HepG2 (cell line): ENCODE measurements around the gene NIP7. TPM values are rescaled to one million over a fixed set of nuclear protein-coding genes. Genes with fewer than 3 reads are reported as not detected.

Source experiments
- ELF3 ChIP-seq: IDR thresholded peaks from 2 replicates; pipeline ENCODE4 v1.6.1; 2016; ENCODE audit warnings: missing genetic modification reagents, missing compliant biosample characterization
- FOXA1 ChIP-seq, 2 experiments: fragments of 450-650 bp in 1 of 2; sonication (generic) in 1 of 2; formaldehyde crosslinking in 1 of 2; IDR thresholded peaks; 2 replicates each; pipeline versions ENCODE4 v1.4.0 to v1.6.1; 2016 to 2020; ENCODE audit warnings: missing genetic modification reagents in 1 of 2
- HDAC6 ChIP-seq: fragments of 200-600 bp; sonication (generic); IDR thresholded peaks from 2 replicates; pipeline ENCODE4 v1.7.0; 2017; ENCODE audit warnings: mild to moderate bottlenecking, antibody characterized with exemption, low read length, low read depth
- MAFK ChIP-seq, 2 experiments: IDR thresholded peaks in 1 of 2; conservative IDR thresholded peaks in 1 of 2; 2 replicates each; pipeline ENCODE4 v1.6.1; 2011; ENCODE audit warnings: improper control_type of control experiment in 2 of 2, low read length in 2 of 2
- MAZ ChIP-seq, 2 experiments: sonication (generic) in 1 of 2; formaldehyde crosslinking in 1 of 2; IDR thresholded peaks; 2 replicates each; pipeline versions ENCODE4 v1.5.0 to v1.6.1; 2012 to 2020; ENCODE audit warnings: low read depth in 2 of 2, mild to moderate bottlenecking in 2 of 2, borderline replicate concordance in 1 of 2, improper control_type of control experiment in 1 of 2, low read length in 1 of 2, missing genetic modification reagents in 1 of 2, moderate library complexity in 1 of 2
- PPARG ChIP-seq: conservative IDR thresholded peaks from 2 replicates; pipeline ENCODE4 v1.6.1; 2016; ENCODE audit warnings: missing biosample characterization, missing genetic modification reagents
- RBAK ChIP-seq: sonication (generic); formaldehyde crosslinking; IDR thresholded peaks from 2 replicates; pipeline ENCODE4 v1.5.1; 2020; ENCODE audit warnings: mild to moderate bottlenecking, missing genetic modification reagents
- XBP1 ChIP-seq: sonication (generic); formaldehyde crosslinking; IDR thresholded peaks from 2 replicates; pipeline ENCODE4 v1.5.0; 2020; ENCODE audit warnings: missing genetic modification reagents
- YEATS4 ChIP-seq: sonication (generic); formaldehyde crosslinking; IDR thresholded peaks from 2 replicates; pipeline ENCODE4 v1.4.0; 2020; ENCODE audit warnings: missing genetic modification reagents, borderline replicate concordance
- ZBTB8A ChIP-seq: sonication (generic); formaldehyde crosslinking; IDR thresholded peaks from 2 replicates; pipeline ENCODE4 v1.4.0; 2020; ENCODE audit warnings: mild to moderate bottlenecking, low read depth, missing genetic modification reagents, borderline replicate concordance
- ZNF225 ChIP-seq: sonication (generic); formaldehyde crosslinking; IDR thresholded peaks from 2 replicates; pipeline ENCODE4 v1.4.0; 2020; ENCODE audit warnings: mild to moderate bottlenecking, missing genetic modification reagents
- ZNF616 ChIP-seq: sonication (generic); formaldehyde crosslinking; IDR thresholded peaks from 2 replicates; pipeline ENCODE4 v1.5.0; 2020; ENCODE audit warnings: low read depth, mild to moderate bottlenecking, missing genetic modification reagents
- polyA plus RNA-seq, 8 experiments: library from polyadenylated mRNA; depleted of rRNA in 3 of 8; stranded (reverse) in 7 of 8; unstranded in 1 of 8; fragments of >200 nt; fragmentation: Illumina TruSeq in 4 of 8; extraction: Trizol in 4 of 8; gene quantifications; 2 replicates each; pipeline versions ENCODE4 v1.2.1 to v1.2.3, GENCODE V29; 2011 to 2016; ENCODE audit warnings: low read depth in 4 of 8, missing spikeins in 1 of 8, mixed read lengths in 1 of 8; ENCODE audit not compliant: insufficient read depth in 1 of 8
- total RNA-seq, 5 experiments: library from RNA; depleted of rRNA; stranded (reverse); fragments of >200 nt; fragmentation: Illumina TruSeq; extraction: Trizol; gene quantifications; 2 replicates each; pipeline ENCODE4 v1.2.3, GENCODE V29; 2016; ENCODE audit warnings: low read depth in 1 of 5
- TF ChIP-seq, protein P1 (sequence below): sonication (generic); formaldehyde crosslinking; IDR thresholded peaks from 2 replicates; pipeline ENCODE4 v1.5.1; 2020; ENCODE audit warnings: missing genetic modification reagents, mild to moderate bottlenecking, borderline replicate concordance
- TF ChIP-seq, protein P2 (sequence below): IDR thresholded peaks from 2 replicates; pipeline ENCODE4 v1.6.1; 2016; ENCODE audit warnings: missing genetic modification reagents, missing compliant biosample characterization
- TF ChIP-seq, protein P3 (sequence below): sonication (generic); formaldehyde crosslinking; IDR thresholded peaks from 2 replicates; pipeline ENCODE4 v1.5.1; 2020; ENCODE audit warnings: missing genetic modification reagents, mild to moderate bottlenecking, borderline replicate concordance
- TF ChIP-seq, protein P4 (sequence below): sonication (generic); formaldehyde crosslinking; IDR thresholded peaks from 2 replicates; pipeline ENCODE4 v1.4.0; 2020; ENCODE audit warnings: missing genetic modification reagents
- TF ChIP-seq, protein P5 (sequence below): sonication (generic); formaldehyde crosslinking; conservative IDR thresholded peaks from 2 replicates; pipeline ENCODE4 v1.5.0; 2020; ENCODE audit warnings: missing genetic modification reagents

NIP7 gene
- total and polyA plus RNA-seq, 2 of the 13 experiments (the other 11 are each of a cell fraction or from before 2014, with no cell fraction given) = 15.3 to 114 TPM

DNA sequence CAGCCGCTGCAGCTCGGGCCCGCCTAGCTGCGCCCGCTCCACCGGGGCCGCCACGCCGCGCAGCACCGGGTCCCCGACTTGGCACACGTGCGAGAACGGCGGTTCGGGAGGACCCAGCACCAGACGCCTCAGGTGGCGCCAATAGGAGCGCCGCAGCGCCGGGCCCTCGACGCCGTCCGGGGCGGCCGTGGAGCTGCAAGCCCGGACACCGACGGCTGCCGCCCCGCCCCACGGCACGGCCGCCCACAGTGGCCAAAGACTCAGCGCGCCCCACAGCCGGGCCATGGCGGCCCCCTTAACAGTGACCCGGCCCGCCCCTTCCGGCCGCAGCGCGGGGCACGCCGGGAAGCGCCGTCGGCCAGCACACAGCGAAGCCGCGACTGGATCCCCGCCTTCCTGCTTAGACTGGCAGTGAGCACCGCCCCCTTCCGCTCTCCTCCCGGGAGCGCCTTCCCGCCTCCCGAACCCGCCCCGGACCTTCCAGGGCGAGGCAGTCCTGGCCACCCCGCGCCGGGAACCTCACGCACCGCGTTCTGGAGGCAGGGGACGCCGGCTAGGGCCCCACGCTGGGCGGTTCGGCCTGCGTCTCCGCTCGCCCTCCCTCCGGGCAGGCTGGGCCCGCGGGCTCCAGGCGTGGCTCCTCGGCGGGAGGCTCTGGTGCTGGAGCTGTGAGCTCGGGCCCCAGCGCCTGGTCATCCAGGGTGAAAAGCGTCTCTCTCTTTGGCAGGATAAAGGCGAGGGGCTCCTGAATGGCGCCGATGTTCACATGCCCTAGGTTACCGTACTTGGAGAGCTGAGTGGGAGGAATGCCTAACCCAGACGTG lies 9.1 kb upstream of the NIP7 start, which contains the start of gene PDF (continued):
- TF ChIP-seq ELF3 = peak; percentile 95
- TF ChIP-seq, protein P1, sequence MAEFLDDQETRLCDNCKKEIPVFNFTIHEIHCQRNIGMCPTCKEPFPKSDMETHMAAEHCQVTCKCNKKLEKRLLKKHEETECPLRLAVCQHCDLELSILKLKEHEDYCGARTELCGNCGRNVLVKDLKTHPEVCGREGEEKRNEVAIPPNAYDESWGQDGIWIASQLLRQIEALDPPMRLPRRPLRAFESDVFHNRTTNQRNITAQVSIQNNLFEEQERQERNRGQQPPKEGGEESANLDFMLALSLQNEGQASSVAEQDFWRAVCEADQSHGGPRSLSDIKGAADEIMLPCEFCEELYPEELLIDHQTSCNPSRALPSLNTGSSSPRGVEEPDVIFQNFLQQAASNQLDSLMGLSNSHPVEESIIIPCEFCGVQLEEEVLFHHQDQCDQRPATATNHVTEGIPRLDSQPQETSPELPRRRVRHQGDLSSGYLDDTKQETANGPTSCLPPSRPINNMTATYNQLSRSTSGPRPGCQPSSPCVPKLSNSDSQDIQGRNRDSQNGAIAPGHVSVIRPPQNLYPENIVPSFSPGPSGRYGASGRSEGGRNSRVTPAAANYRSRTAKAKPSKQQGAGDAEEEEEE = no peak
- peak; percentile 55; the same call in 1 of the 2 replicates for TF ChIP-seq ZNF616 (CRISPR knock-in tag)
- TF ChIP-seq FOXA1 (IDR thresholded peaks at IDR 0.05) = no peak
- TF ChIP-seq FOXA1 (CRISPR knock-in tag; IDR thresholded peaks at IDR 0.05) = 0 out of 2 replicates have a peak, but pooled peaks have one; percentile 36
- TF ChIP-seq RBAK = no peak; the same call in 1 of the 2 replicates
- TF ChIP-seq, protein P2, sequence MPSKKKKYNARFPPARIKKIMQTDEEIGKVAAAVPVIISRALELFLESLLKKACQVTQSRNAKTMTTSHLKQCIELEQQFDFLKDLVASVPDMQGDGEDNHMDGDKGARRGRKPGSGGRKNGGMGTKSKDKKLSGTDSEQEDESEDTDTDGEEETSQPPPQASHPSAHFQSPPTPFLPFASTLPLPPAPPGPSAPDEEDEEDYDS (CRISPR knock-in tag) = peak; percentile 80; the same call in 1 of the 2 replicates
- no peak for TF ChIP-seq HDAC6
- peak; percentile 95 for TF ChIP-seq YEATS4 (CRISPR knock-in tag)
- peak; percentile 67; the same call in 1 of the 2 replicates for TF ChIP-seq PPARG (CRISPR knock-in tag)
- TF ChIP-seq ZNF225 (CRISPR knock-in tag) = peak; percentile 41; the same call in 1 of the 2 replicates
- TF ChIP-seq MAFK (conservative IDR thresholded peaks at IDR 0.05 in 1 of 2, IDR thresholded peaks at IDR 0.05 in 1 of 2; ENCODE audit: low read length in 2 of 2) = no peak
- TF ChIP-seq XBP1 (CRISPR knock-in tag) = no peak
- TF ChIP-seq, protein P3, sequence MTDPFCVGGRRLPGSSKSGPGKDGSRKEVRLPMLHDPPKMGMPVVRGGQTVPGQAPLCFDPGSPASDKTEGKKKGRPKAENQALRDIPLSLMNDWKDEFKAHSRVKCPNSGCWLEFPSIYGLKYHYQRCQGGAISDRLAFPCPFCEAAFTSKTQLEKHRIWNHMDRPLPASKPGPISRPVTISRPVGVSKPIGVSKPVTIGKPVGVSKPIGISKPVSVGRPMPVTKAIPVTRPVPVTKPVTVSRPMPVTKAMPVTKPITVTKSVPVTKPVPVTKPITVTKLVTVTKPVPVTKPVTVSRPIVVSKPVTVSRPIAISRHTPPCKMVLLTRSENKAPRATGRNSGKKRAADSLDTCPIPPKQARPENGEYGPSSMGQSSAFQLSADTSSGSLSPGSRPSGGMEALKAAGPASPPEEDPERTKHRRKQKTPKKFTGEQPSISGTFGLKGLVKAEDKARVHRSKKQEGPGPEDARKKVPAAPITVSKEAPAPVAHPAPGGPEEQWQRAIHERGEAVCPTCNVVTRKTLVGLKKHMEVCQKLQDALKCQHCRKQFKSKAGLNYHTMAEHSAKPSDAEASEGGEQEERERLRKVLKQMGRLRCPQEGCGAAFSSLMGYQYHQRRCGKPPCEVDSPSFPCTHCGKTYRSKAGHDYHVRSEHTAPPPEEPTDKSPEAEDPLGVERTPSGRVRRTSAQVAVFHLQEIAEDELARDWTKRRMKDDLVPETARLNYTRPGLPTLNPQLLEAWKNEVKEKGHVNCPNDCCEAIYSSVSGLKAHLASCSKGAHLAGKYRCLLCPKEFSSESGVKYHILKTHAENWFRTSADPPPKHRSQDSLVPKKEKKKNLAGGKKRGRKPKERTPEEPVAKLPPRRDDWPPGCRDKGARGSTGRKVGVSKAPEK (CRISPR knock-in tag) = no peak
- no peak for TF ChIP-seq ZBTB8A (CRISPR knock-in tag)
- peak; percentile 70 for TF ChIP-seq MAZ (IDR thresholded peaks at IDR 0.05; ENCODE audit: borderline replicate concordance, low read depth, low read length)
- TF ChIP-seq MAZ (CRISPR knock-in tag; IDR thresholded peaks at IDR 0.05; ENCODE audit: low read depth) = peak; percentile 92
- TF ChIP-seq, protein P4, sequence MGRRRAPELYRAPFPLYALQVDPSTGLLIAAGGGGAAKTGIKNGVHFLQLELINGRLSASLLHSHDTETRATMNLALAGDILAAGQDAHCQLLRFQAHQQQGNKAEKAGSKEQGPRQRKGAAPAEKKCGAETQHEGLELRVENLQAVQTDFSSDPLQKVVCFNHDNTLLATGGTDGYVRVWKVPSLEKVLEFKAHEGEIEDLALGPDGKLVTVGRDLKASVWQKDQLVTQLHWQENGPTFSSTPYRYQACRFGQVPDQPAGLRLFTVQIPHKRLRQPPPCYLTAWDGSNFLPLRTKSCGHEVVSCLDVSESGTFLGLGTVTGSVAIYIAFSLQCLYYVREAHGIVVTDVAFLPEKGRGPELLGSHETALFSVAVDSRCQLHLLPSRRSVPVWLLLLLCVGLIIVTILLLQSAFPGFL (CRISPR knock-in tag) = no peak
- TF ChIP-seq, protein P5, sequence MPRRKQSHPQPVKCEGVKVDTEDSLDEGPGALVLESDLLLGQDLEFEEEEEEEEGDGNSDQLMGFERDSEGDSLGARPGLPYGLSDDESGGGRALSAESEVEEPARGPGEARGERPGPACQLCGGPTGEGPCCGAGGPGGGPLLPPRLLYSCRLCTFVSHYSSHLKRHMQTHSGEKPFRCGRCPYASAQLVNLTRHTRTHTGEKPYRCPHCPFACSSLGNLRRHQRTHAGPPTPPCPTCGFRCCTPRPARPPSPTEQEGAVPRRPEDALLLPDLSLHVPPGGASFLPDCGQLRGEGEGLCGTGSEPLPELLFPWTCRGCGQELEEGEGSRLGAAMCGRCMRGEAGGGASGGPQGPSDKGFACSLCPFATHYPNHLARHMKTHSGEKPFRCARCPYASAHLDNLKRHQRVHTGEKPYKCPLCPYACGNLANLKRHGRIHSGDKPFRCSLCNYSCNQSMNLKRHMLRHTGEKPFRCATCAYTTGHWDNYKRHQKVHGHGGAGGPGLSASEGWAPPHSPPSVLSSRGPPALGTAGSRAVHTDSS (CRISPR knock-in tag) = peak; percentile 89; the same call in 1 of the 2 replicates
